Tibial artery (tissue), 4 donors: ENCODE data around the gene MYO1B.

Experiments used
- DNase-seq, 2 donors: peaks; one replicate each; pipeline ENCODE4 v3.0.0-alpha.2; 2019
- H3K27ac ChIP-seq, 2 donors: fragments of 200-600 bp; sonication (generic) in 1 of 2; 1 replicate in 1 of 2; 2 replicates in 1 of 2; pipeline ENCODE4 v1.5.1; 2018 to 2019; ENCODE audit warnings: mild to moderate bottlenecking in 1 of 2
- H3K27me3 ChIP-seq, 2 donors: fragments of 200-600 bp; sonication (generic) in 1 of 2; one replicate each; pipeline versions ENCODE4 v1.5.1 to v1.6.0; 2016 to 2019
- H3K36me3 ChIP-seq, 3 donors: fragments of 200-600 bp; sonication (generic) in 2 of 3; one replicate each; pipeline ENCODE4 v1.5.1; 2016 to 2019; ENCODE audit warnings: mild to moderate bottlenecking in 2 of 3
- H3K4me1 ChIP-seq, 4 donors: fragments of 200-600 bp; sonication (generic) in 2 of 4; 1 replicate in 3 of 4; 2 replicates in 1 of 4; pipeline ENCODE4 v1.5.1; 2016 to 2019
- H3K4me3 ChIP-seq, 2 donors: fragments of 200-600 bp; sonication (generic) in 1 of 2; 1 replicate in 1 of 2; 2 replicates in 1 of 2; pipeline ENCODE4 v1.5.1; 2018 to 2019; ENCODE audit warnings: mild to moderate bottlenecking in 2 of 2
- H3K9me3 ChIP-seq, 3 donors: fragments of 200-600 bp; sonication (generic) in 1 of 3; one replicate each; pipeline ENCODE4 v1.5.1; 2016 to 2019
- CTCF ChIP-seq, 2 experiments: fragments of 200-600 bp in 1 of 2; fragments of 450-650 bp in 1 of 2; IDR thresholded peaks; one replicate each; pipeline ENCODE4 v1.5.1; 2017 to 2019; ENCODE audit warnings: antibody characterized with exemption in 2 of 2, mild to moderate bottlenecking in 1 of 2, moderate library complexity in 1 of 2
- intact Hi-C: fragments of 100-400 bp; cut with DNase I; formaldehyde crosslinking; loops from one replicate; pipeline ENCODE4 v1.15.0; 2023; ENCODE audit warnings: low total_unique reads

MYO1B gene

DNA sequence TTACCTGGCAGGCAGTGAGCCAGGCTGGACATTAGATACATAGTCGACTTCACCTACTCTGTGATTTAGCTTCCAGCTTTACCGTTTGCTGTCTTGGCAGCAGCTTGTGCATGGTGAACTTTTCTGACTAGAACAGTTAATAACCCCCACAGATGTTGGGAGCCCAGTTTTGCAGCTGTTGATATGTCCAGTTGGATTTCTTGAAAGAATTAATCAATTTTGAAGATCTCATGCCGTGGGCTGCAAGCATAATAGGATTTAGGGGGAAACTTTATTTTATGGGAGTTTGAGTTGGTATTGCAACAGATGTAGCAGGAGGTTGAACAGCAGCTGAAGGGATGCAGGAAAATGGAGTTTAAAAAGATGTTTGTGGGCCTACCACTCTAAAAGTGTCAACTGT is 13.8 kb downstream of the MYO1B start:
- H3K9me3 ChIP-seq: no peaks in the 10 kb centered on the region
- no peaks in the 10 kb centered on the region for H3K36me3 ChIP-seq
- peaks cover 0 to 37% (median 7%) of the 10 kb centered on the region in 4 donors for H3K4me1 ChIP-seq
- H3K4me3 ChIP-seq: no peak overlapping the region
- no peak for DNase-seq
- intact Hi-C loops: no loop called here
- no peaks in the 10 kb centered on the region for H3K27me3 ChIP-seq
- TF ChIP-seq CTCF (IDR thresholded peaks at IDR 0.05): no peak
- no peak overlapping the region for H3K27ac ChIP-seq

DNA sequence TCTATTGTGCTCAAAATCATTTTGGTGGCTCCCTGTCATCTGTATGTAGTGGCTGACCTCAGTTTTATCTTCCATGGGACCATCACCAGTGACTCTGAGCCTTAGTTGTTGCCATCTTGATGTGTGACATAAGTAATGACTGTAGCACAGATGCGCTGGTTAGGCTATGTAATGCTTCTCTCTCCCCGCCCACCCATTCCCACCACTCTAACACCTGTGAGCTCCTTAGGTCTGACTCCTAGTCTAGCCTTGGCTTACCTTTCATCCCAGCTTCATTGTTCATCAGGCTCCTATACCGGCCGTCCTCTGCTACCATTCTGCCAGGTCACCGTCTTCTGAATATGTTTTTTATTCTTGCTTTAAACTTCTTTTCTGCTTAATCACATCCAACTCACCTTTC is 17.2 kb downstream of the MYO1B start:
- TF ChIP-seq CTCF (IDR thresholded peaks at IDR 0.05): no peak
- Histone ChIP-seq H3K27ac (no peak overlapping the region), H3K9me3 (no peaks in the 10 kb centered on the region), H3K36me3 (no peaks in the 10 kb centered on the region), H3K4me3 (no peak overlapping the region), H3K4me1 (peaks cover 0 to 51% (median 19%) of the 10 kb centered on the region in 4 donors), H3K27me3 (no peaks in the 10 kb centered on the region)
- intact Hi-C loops: no loop called here
- no peak for DNase-seq

DNA sequence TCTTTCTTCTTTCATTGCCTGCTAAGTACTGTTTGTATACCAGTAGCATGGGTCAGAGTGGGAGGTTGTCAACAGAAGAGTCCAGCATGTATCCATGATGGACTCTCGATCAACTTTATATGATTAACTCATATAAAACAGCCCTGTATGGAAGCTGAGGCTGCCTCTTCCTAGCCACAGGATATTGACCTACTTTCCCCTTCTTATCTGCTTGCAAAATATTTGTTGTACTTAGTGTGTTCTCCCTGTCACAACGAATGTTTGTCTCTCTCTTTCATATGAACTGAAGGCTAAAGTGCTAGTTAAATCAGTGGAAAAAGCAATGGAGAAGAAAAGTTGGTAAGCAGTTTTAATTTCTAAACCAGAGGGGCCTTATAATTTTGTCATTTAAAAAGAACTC is 17.8 kb downstream of the MYO1B start:
- Histone ChIP-seq H3K36me3 (no peaks in the 10 kb centered on the region), H3K4me3 (no peak overlapping the region), H3K4me1 (peaks cover 0 to 49% (median 19%) of the 10 kb centered on the region in 4 donors), H3K27me3 (no peaks in the 10 kb centered on the region), H3K9me3 (no peaks in the 10 kb centered on the region), H3K27ac (peak overlapping the region in 1 of 2 donors; percentile 71)
- intact Hi-C loops: no loop called here
- no peak for DNase-seq
- no peak for TF ChIP-seq CTCF (IDR thresholded peaks at IDR 0.05)

DNA sequence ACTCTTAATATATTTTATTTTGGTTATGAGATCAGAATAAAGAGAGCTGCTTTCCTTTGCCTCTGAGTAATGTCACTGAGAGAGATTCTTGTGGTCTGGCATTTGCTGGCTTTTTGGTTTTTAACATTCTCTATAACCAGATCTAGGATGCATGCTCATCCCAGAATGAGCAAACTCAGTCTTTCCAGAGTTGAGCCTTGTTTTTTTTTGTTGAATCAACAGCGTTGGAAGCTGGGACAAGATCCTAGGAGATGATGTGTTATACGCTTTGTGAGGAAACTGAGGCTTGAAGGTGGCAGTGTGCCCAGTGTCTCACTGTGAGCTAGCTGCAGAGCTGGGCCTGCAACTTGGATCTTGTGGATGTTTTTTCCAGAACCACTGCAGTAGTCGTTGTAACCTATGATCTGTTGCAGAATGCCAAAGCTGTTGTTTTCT is 19.5 kb downstream of the MYO1B start:
- Histone ChIP-seq H3K4me3 (no peak overlapping the region), H3K36me3 (no peaks in the 10 kb centered on the region), H3K9me3 (no peaks in the 10 kb centered on the region), H3K27me3 (no peaks in the 10 kb centered on the region), H3K27ac (peak overlapping the region in 1 of 2 donors; percentile 71), H3K4me1 (peaks cover 0 to 49% (median 19%) of the 10 kb centered on the region in 4 donors)
- no peak for DNase-seq
- intact Hi-C loops: no loop called here
- no peak for TF ChIP-seq CTCF (IDR thresholded peaks at IDR 0.05)

- no peaks in the 10 kb centered on the region for H3K9me3 ChIP-seq
- H3K4me1 ChIP-seq: peaks cover 0 to 56% (median 24%) of the 10 kb centered on the region in 4 donors
- TF ChIP-seq CTCF (IDR thresholded peaks at IDR 0.05): no peak
- no peaks in the 10 kb centered on the region for H3K36me3 ChIP-seq
- no peaks in the 10 kb centered on the region for H3K27me3 ChIP-seq
- peak overlapping the region; percentile 4 to 9 for H3K4me3 ChIP-seq
- DNase-seq: no peak
- intact Hi-C loops: no loop called here
- peak overlapping the region; percentile 58 to 71 for H3K27ac ChIP-seq
These were observed 20.3 kb downstream of the MYO1B start for GRCh38 chr2:191265311-191266170.
